Measurements from ENCODE around the gene FCGR2B.
"Not testable (repeated sequence)": the region's sequence is repeated elsewhere in the genome, so short reads cannot be mapped to it uniquely, and the experiment has no call there.

Gene FCGR2B

GRCh38 chr1:161706482-161707347, 43.8 kb downstream of the FCGR2B start, which contains the start of gene FCRLA:
TSS of gene FCRLA (plus strand) at chr1:161707229. CDS start at chr1:161707265, 36 bp downstream.
- DNase-seq: no peak

- no peak for DNase-seq
Observed at GRCh38 chr1:161707503-161707902, 44.6 kb downstream of the FCGR2B start.

- no peak for DNase-seq
Observed at GRCh38 chr1:161709373-161709772, 46.4 kb downstream of the FCGR2B start.

- DNase-seq: no peak
Observed at GRCh38 chr1:161710560-161710959, 47.6 kb downstream of the FCGR2B start.

- DNase-seq: no peak
Observed at GRCh38 chr1:161718559-161719324, 55.8 kb downstream of the FCGR2B start.

GRCh38 chr1:161719325-161719611, 56.3 kb downstream of the FCGR2B start:
- DNase-seq: no peak

GRCh38 chr1:161720422-161720821, 57.5 kb downstream of the FCGR2B start:
- DNase-seq: no peak

GRCh38 chr1:161720956-161721737, 58.2 kb downstream of the FCGR2B start, which contains the start of gene FCRLB:
TSS of gene FCRLB (plus strand) at chr1:161721544. CDS start at chr1:161722673, 1,129 bp downstream.
- no peak for DNase-seq

GRCh38 chr1:161721738-161722343, 58.9 kb downstream of the FCGR2B start:
- DNase-seq: no peak

GRCh38 chr1:161722406-161722805, 59.5 kb downstream of the FCGR2B start:
- no peak for DNase-seq

GRCh38 chr1:161723459-161724141, 60.7 kb downstream of the FCGR2B start:
- DNase-seq: no peak

GRCh38 chr1:161725258-161725907, 62.4 kb downstream of the FCGR2B start:
- DNase-seq: not testable (repeated sequence)

GRCh38 chr1:161725908-161726472, 63.0 kb downstream of the FCGR2B start:
- peak; percentile 37 for DNase-seq

GRCh38 chr1:161726473-161727255, 63.7 kb downstream of the FCGR2B start:
- DNase-seq: peak; percentile 32

GRCh38 chr1:161727256-161727924, 64.4 kb downstream of the FCGR2B start:
- no peak for DNase-seq
